A549 (cell line): Measurements from ENCODE around the gene KCNK15. TPM values are rescaled to one million over a fixed set of nuclear protein-coding genes. Genes with fewer than 3 reads are reported as not detected.
A peak's percentile ranks its signal among the peaks of the same experiment; 100 is the strongest.

Experiments used
- ATAC-seq, 2 experiments: fragments of 200-7000 bp in 1 of 2; fragments of >200 bp in 1 of 2; cut with Nextera tagmentation in 1 of 2; cut with Tn5 transposase in 1 of 2; 3 replicates each; pipeline versions ENCODE4 v1.8.0 to v1.9.1; 2018 to 2020; ENCODE audit warnings: mild to moderate bottlenecking in 1 of 2, moderate library complexity in 1 of 2
- CTCF ChIA-PET: fragments of 300-600 bp; sonication (Branson Sonifier 250); formaldehyde crosslinking; extraction: SDS; loops from one replicate; lab custom pipeline; 2021; ENCODE audit warnings: antibody characterized with exemption, inconsistent platforms; lab: Yijun Ruan, JAX
- POLR2A ChIA-PET: fragments of 350-600 bp; formaldehyde crosslinking; extraction: SDS; loops from one replicate; lab custom pipeline; 2021; ENCODE audit warnings: antibody characterized with exemption, inconsistent platforms; lab: Yijun Ruan, JAX
- DNase-seq, 2 experiments: peaks; one replicate each; pipeline versions ENCODE4 v3.0.0 to v3.0.0-alpha.2; 2011 to 2016; ENCODE audit warnings: low read depth in 1 of 2, low spot score in 1 of 2
- FAIRE-seq: peaks from 2 replicates; lab custom pipeline; 2011; peaks lifted over from hg19 to GRCh38; lab: Jason Lieb, UNC
- H3K27ac ChIP-seq, 2 experiments: fragments of >200 bp; sonication (Bioruptor Twin); formaldehyde crosslinking; 3 replicates each; pipeline ENCODE4 v1.5.1; 2016 to 2017
- H3K4me1 ChIP-seq: fragments of >200 bp; sonication (Bioruptor Twin); formaldehyde crosslinking; 3 replicates; pipeline ENCODE4 v1.6.1; 2016
- H3K4me2 ChIP-seq: fragments of >200 bp; sonication (Bioruptor Twin); formaldehyde crosslinking; 3 replicates; pipeline ENCODE4 v1.6.1; 2016
- H3K4me3 ChIP-seq: fragments of >200 bp; sonication (Bioruptor Twin); formaldehyde crosslinking; 3 replicates; pipeline ENCODE4 v1.5.1; 2016
- H3K9me3 ChIP-seq: fragments of >200 bp; sonication (Bioruptor Twin); formaldehyde crosslinking; 3 replicates; pipeline ENCODE4 v1.6.1; 2016
- CBX2 ChIP-seq: fragments of 200-600 bp; sonication (generic); IDR thresholded peaks from 2 replicates; pipeline ENCODE4 v1.6.1; 2016; ENCODE audit warnings: low read depth, mild to moderate bottlenecking, borderline replicate concordance
- CBX8 ChIP-seq: fragments of 200-600 bp; sonication (generic); IDR thresholded peaks from 2 replicates; pipeline ENCODE4 v1.6.1; 2016
- CEBPB ChIP-seq, 2 experiments: fragments of >200 bp in 1 of 2; sonication (Bioruptor Twin) in 1 of 2; formaldehyde crosslinking in 1 of 2; IDR thresholded peaks; 2 replicates each; pipeline ENCODE4 v1.6.1; 2012 to 2016
- ELK1 ChIP-seq: fragments of 150-350 bp; IDR thresholded peaks from 2 replicates; pipeline ENCODE4 v1.6.1; 2014; ENCODE audit warnings: low read depth, mild to moderate bottlenecking, low read length
- EP300 ChIP-seq, 2 experiments: fragments of >200 bp; sonication (Bioruptor Twin); formaldehyde crosslinking; IDR thresholded peaks; 2 replicates in 1 of 2; 3 replicates in 1 of 2; pipeline ENCODE4 v1.6.1; 2016 to 2017
- ESRRA ChIP-seq: fragments of 150-350 bp; IDR thresholded peaks from 2 replicates; pipeline ENCODE4 v1.6.1; 2014; ENCODE audit warnings: mild to moderate bottlenecking, low read length, borderline replicate concordance
- FOXS1 ChIP-seq: fragments of 250-450 bp; sonication (Bioruptor Pico); IDR thresholded peaks from 2 replicates; pipeline ENCODE4 v1.5.0; 2020; ENCODE audit warnings: mild to moderate bottlenecking, moderate library complexity
- GATA3 ChIP-seq: IDR thresholded peaks from 2 replicates; pipeline ENCODE4 v1.6.1; 2012; ENCODE audit warnings: borderline replicate concordance
- HES2 ChIP-seq: fragments of >200 bp; sonication (Bioruptor Twin); formaldehyde crosslinking; IDR thresholded peaks from 2 replicates; pipeline ENCODE4 v1.6.1; 2016
- HOXA7 ChIP-seq: fragments of 250-450 bp; sonication (Bioruptor Pico); IDR thresholded peaks from 2 replicates; pipeline ENCODE4 v1.5.0; 2020; ENCODE audit warnings: mild to moderate bottlenecking, moderate library complexity
- JUN ChIP-seq, 2 experiments: fragments of >200 bp; sonication (Bioruptor Twin); formaldehyde crosslinking; IDR thresholded peaks; 2 replicates in 1 of 2; 3 replicates in 1 of 2; pipeline ENCODE4 v1.6.1; 2016 to 2017
- KDM1A ChIP-seq: fragments of 200-600 bp; sonication (generic); IDR thresholded peaks from 2 replicates; pipeline ENCODE4 v1.6.1; 2016; ENCODE audit warnings: low read depth, mild to moderate bottlenecking
- MAFK ChIP-seq: fragments of 450-650 bp; IDR thresholded peaks from 2 replicates; pipeline ENCODE4 v1.6.1; 2014; ENCODE audit not compliant: partially characterized antibody
- NFE2L2 ChIP-seq: fragments of 150-350 bp; conservative IDR thresholded peaks from 2 replicates; pipeline ENCODE4 v1.6.1; 2014; ENCODE audit warnings: low read length
- PHF8 ChIP-seq: fragments of 200-600 bp; sonication (generic); IDR thresholded peaks from 2 replicates; pipeline ENCODE4 v1.6.1; 2016; ENCODE audit warnings: low read depth, mild to moderate bottlenecking, antibody characterized with exemption, moderate library complexity, borderline replicate concordance
- POLR2A ChIP-seq: IDR thresholded peaks from 2 replicates; pipeline ENCODE4 v1.6.1; 2012; ENCODE audit warnings: mild to moderate bottlenecking, low read length
- POLR2AphosphoS2 ChIP-seq: conservative IDR thresholded peaks from 2 replicates; pipeline ENCODE4 v1.6.1; 2012; ENCODE audit warnings: low read length, improper control_type of control experiment, inconsistent platforms
- RCOR1 ChIP-seq: fragments of 150-350 bp; IDR thresholded peaks from 2 replicates; pipeline ENCODE4 v1.6.1; 2014; ENCODE audit warnings: antibody characterized with exemption, low read length, low read depth
- RNF2 ChIP-seq: fragments of 200-600 bp; sonication (generic); IDR thresholded peaks from 2 replicates; pipeline ENCODE4 v1.6.1; 2016; ENCODE audit warnings: low read depth, mild to moderate bottlenecking, antibody characterized with exemption, moderate library complexity, borderline replicate concordance
- SREBF2 ChIP-seq: fragments of 450-650 bp; IDR thresholded peaks from 2 replicates; pipeline ENCODE4 v1.6.1; 2014; ENCODE audit warnings: mild to moderate bottlenecking, moderate library complexity
- ZNF302 ChIP-seq: fragments of 250-450 bp; sonication (Bioruptor Pico); IDR thresholded peaks from 2 replicates; pipeline ENCODE4 v1.9.0; 2021; ENCODE audit warnings: inconsistent platforms, mild to moderate bottlenecking, moderate library complexity
- WGBS: methylation state at CpG from one replicate; pipeline ENCODE4 v1.1.6; 2017; ENCODE audit errors: missing lambda C conversion rate; 5-methylcytosine and 5-hydroxymethylcytosine counted together
- polyA plus RNA-seq, 4 experiments: library from polyadenylated mRNA; depleted of rRNA in 3 of 4; stranded (reverse); fragments of >200 nt; fragmentation: RNase III in 1 of 4; extraction: RNeasy Plus Mini Kit Qiagen cat#74134 plus additional on column Dnase treatment in 1 of 4; gene quantifications; 2 replicates in 3 of 4; 3 replicates in 1 of 4; pipeline ENCODE4 v1.2.3, GENCODE V29; 2011 to 2017
- TF ChIP-seq, protein P1 (sequence below): IDR thresholded peaks from 2 replicates; pipeline ENCODE4 v1.6.1; 2012
- TF ChIP-seq, protein P2 (sequence below): fragments of 250-450 bp; sonication (Bioruptor Pico); IDR thresholded peaks from 2 replicates; pipeline ENCODE4 v1.5.0; 2020; ENCODE audit warnings: low read depth, mild to moderate bottlenecking, moderate library complexity
- TF ChIP-seq, protein P3 (sequence below): fragments of >200 bp; sonication (Bioruptor Twin); formaldehyde crosslinking; IDR thresholded peaks from 3 replicates; pipeline ENCODE4 v1.5.1; 2016
- TF ChIP-seq, protein P4 (sequence below): IDR thresholded peaks from 2 replicates; pipeline ENCODE4 v1.6.1; 2012

KCNK15 gene
- polyA plus RNA-seq, 2 of the 4 experiments (the other 2 are of a cell fraction) = 0.43 to 0.49 TPM

GRCh38 chr20:44714102-44714700 is 31.5 kb upstream of the KCNK15 start:
- H3K4me2 ChIP-seq = peak overlapping the region; percentile 80
- TF ChIP-seq, protein P1, sequence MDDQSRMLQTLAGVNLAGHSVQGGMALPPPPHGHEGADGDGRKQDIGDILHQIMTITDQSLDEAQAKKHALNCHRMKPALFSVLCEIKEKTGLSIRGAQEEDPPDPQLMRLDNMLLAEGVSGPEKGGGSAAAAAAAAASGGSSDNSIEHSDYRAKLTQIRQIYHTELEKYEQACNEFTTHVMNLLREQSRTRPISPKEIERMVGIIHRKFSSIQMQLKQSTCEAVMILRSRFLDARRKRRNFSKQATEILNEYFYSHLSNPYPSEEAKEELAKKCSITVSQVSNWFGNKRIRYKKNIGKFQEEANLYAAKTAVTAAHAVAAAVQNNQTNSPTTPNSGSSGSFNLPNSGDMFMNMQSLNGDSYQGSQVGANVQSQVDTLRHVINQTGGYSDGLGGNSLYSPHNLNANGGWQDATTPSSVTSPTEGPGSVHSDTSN = no peak
- no peak for TF ChIP-seq KDM1A
- no peak for TF ChIP-seq HOXA7 (CRISPR knock-in tag)
- no peak for TF ChIP-seq NFE2L2
- TF ChIP-seq POLR2AphosphoS2 = no peak
- TF ChIP-seq RCOR1 = no peak
- TF ChIP-seq FOXS1 (CRISPR knock-in tag) = no peak
- no peak for TF ChIP-seq HES2
- no peak for TF ChIP-seq CBX2
- TF ChIP-seq SREBF2 = no peak
- no peak for TF ChIP-seq ESRRA
- no peak for TF ChIP-seq ELK1
- no peak for TF ChIP-seq POLR2A
- no peak for TF ChIP-seq ZNF302
- TF ChIP-seq, protein P2, sequence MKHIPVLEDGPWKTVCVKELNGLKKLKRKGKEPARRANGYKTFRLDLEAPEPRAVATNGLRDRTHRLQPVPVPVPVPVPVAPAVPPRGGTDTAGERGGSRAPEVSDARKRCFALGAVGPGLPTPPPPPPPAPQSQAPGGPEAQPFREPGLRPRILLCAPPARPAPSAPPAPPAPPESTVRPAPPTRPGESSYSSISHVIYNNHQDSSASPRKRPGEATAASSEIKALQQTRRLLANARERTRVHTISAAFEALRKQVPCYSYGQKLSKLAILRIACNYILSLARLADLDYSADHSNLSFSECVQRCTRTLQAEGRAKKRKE = no peak
- peaks cover 63% of the 10 kb centered on the region for H3K4me1 ChIP-seq
- CTCF ChIA-PET = interaction anchor here (0.9 to 21.9 kb wide), 5 partner anchors 8 to 31 kb away, joined by 3 to 525 read pairs (median 5); no protein-coding TSS in a partner anchor
- no peak for FAIRE-seq
- peak overlapping the region; percentile 96 to 98 for H3K27ac ChIP-seq
- POLR2A ChIA-PET = no interaction called here
- H3K4me3 ChIP-seq = no peak overlapping the region
- WGBS = 61% methylated on average over 13 of the region's 13 CpGs
- no peaks in the 10 kb centered on the region for H3K9me3 ChIP-seq
- peak in 1 of 2 experiments; percentile 39; a peak in 3 of 6 replicates for ATAC-seq
- DNase-seq = no peak

GRCh38 chr20:44714701-44715498 is 30.8 kb upstream of the KCNK15 start, which contains the start of gene CCN5:
CCN5 (plus strand) TSS chr20:44715369; CDS start chr20:44715391, 22 bp downstream.
- ATAC-seq (peak; percentile 75 to 82), DNase-seq (peak; percentile 79 to 80), FAIRE-seq (no peak)
- 30% methylated on average over 25 of the region's 28 CpGs for WGBS
- Histone ChIP-seq H3K4me1 (peaks cover 70% of the 10 kb centered on the region), H3K4me3 (peak within 1 kb of the TSS; percentile 20; the same call in 1 of the 3 replicates), H3K9me3 (no peaks in the 10 kb centered on the region), H3K27ac (peak within 1 kb of the TSS; percentile 96 to 98), H3K4me2 (peak within 1 kb of the TSS; percentile 80)
- CTCF ChIA-PET = interaction anchor here (0.9 to 21.9 kb wide), 7 partner anchors 9 to 32 kb away, joined by 3 to 525 read pairs (median 6); no protein-coding TSS in a partner anchor
- TF ChIP-seq, protein P3, sequence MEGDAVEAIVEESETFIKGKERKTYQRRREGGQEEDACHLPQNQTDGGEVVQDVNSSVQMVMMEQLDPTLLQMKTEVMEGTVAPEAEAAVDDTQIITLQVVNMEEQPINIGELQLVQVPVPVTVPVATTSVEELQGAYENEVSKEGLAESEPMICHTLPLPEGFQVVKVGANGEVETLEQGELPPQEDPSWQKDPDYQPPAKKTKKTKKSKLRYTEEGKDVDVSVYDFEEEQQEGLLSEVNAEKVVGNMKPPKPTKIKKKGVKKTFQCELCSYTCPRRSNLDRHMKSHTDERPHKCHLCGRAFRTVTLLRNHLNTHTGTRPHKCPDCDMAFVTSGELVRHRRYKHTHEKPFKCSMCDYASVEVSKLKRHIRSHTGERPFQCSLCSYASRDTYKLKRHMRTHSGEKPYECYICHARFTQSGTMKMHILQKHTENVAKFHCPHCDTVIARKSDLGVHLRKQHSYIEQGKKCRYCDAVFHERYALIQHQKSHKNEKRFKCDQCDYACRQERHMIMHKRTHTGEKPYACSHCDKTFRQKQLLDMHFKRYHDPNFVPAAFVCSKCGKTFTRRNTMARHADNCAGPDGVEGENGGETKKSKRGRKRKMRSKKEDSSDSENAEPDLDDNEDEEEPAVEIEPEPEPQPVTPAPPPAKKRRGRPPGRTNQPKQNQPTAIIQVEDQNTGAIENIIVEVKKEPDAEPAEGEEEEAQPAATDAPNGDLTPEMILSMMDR = no peak
- TF ChIP-seq MAFK (no peak), RNF2 (no peak), GATA3 (peak; percentile 56), ELK1 (no peak), CEBPB (IDR thresholded peaks at IDR 0.05) (peak in 1 of 2 experiments; percentile 25; a peak in 1 of 4 replicates), EP300 (IDR thresholded peaks at IDR 0.05) (0 out of 5 replicates have a peak, but pooled peaks of 1 of the 2 experiments have one; percentile 8), JUN (IDR thresholded peaks at IDR 0.05) (peak in 1 of 2 experiments; percentile 43; a peak in 2 of 5 replicates), PHF8 (no peak), CBX8 (no peak)
- TF ChIP-seq, protein P4, sequence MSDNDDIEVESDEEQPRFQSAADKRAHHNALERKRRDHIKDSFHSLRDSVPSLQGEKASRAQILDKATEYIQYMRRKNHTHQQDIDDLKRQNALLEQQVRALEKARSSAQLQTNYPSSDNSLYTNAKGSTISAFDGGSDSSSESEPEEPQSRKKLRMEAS = peak; percentile 29; the same call in 1 of the 2 replicates
- TF ChIP-seq, protein P1 = peak; percentile 13; the same call in 1 of the 2 replicates
- POLR2A ChIA-PET = interaction anchor here (0.6 to 1.0 kb wide), 4 partner anchors 10 to 29 kb away, joined by 3 to 7 read pairs (median 4); no protein-coding TSS in a partner anchor
